Stimulated activated CD4-positive, alpha-beta T cell treated with anti-CD3 and anti-CD28 coated beads, TNF-alpha, amount 100 ng/mL, for 1 hour (primary cell): ENCODE data around the gene TMC8.
"Not testable (repeated sequence)": the region's sequence is repeated elsewhere in the genome, so short reads cannot be mapped to it uniquely, and the experiment has no call there.

Source experiments
- DNase-seq, 3 donors: peaks; one replicate each; pipeline ENCODE4 v3.0.0-alpha.2; 2020; ENCODE audit warnings: low read depth in 3 of 3, low spot score in 1 of 3

TMC8 gene

DNA sequence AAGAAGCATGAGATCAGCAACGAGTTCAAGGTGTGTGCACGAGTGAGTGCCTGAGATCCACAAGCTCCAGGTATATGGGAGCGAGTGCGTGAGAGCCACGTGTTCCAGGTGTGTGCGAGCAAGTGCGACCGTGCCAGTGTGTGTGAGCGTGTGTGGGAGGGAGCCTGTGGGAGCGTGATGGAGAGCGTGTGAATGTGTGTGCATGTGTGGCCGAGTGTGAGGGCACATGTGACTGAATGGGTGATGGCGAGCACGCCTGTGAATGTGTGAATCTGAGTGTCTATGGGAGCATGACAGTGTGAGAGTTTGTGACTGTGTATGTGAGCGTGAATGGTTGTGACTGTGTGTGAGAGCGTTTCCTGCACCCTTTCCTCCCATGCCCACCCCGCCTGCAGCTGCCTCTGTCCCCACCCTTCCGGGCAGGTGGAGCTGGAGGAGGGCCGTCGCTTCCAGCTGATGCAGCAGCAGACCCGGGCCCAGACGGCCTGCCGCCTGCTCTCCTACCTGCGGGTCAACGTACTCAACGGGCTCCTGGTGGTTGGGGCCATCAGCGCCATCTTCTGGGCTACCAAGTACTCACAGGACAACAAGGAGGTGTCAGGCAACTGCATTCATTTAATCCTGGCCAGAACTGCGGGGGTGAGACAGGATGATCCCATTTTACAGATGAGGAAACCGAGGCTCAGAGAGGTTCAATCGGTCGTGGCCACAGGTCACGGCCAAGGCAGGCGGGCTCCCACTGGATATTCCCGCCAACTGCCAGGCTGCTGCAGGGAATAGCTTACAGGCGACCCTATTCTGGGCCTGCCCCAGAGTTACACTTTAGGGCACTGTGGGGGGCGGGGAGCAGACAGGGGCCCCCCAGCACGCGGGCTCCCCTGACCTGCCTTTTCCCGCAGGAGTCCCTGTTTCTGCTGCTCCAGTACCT, 3.7 kb downstream of the TMC8 start:
- peak in 2 of 3 donors; percentile 60 to 66 for DNase-seq

DNA sequence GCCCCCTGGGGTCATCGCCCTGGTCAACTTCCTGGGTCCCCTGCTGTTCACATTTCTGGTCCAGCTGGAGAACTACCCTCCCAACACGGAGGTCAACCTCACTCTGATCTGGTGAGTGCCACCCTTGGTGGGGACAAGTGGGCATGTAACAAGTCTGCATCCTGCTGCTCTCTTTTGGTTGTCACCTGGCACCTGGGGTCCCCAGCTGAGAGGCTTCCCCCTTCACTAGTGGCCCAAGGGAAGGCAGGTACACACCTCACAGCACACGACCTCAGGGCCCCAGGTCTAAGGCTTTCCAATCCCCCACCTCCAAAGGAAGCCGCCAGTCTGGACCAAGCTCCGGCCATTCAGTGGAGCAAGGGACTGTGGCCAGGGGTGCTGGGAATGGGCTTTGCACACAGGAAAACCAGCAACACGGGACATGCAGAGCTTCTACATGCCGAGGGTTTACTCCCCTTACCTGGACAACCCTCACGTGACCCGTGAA, 4.4 kb downstream of the TMC8 start:
- DNase-seq = no peak

DNA sequence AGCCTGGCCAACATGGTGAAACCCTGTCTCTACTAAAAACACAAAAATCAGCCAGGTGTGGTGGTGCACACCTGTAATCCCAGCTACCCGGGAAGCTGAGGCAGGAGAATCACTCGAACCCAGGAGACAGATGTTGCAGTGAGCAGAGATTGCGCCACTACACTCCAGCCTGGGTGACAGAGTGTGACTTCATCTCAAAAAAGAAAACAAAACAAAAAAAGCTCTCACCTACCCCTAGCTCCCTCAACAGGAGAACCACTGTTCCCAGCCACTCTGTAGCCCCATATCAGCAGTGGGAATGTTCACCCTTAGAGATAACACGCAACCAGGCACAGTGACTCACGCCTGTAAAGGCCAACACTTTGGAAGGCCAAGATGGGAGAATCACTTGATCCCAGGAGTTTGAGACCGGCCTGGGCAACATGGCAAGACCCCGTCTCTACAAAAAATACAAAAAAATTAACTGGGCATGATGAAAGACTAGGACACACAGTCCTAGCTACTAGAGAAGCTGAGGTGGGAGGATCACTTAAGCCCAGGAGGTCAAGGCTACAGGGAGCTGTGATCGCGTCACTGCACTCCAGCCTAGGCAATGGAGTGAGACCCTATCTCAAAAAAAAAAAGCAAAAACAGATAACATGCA, 5.4 kb downstream of the TMC8 start:
- DNase-seq = no peak

DNA sequence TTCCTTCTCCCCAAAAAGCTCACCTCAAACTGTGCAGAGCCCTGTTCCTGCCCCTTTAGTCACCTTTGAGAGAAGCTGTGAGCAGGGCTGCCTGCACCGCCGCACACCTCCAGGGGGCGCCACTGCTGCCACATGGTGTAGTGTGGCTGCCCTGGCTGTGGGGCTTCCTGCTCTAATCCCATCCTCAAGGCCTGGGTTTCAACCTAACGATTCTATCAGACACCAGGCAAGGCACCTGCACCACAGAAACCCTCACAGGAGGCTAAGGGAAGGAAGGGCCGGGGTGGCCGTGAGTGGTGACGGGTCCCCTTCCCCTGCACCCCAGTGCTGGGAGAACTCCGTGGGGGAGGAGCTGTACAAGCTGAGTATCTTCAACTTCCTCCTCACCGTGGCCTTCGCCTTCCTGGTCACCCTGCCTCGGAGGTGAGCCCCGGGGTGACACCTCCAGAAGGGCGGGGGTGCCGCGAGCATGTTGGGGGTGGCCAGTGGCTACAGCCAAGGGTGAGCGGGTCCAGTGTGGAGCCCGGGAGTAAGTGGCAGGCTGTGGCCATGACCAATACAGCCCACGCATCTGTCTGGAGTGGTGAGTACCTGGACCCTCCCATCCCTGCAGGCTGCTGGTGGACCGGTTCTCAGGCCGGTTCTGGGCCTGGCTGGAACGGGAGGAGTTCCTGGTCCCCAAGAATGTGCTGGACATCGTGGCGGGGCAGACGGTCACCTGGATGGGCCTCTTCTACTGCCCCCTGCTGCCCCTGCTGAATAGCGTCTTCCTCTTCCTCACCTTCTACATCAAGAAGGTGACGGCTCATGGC, 7.0 kb downstream of the TMC8 start:
- DNase-seq = no peak

DNA sequence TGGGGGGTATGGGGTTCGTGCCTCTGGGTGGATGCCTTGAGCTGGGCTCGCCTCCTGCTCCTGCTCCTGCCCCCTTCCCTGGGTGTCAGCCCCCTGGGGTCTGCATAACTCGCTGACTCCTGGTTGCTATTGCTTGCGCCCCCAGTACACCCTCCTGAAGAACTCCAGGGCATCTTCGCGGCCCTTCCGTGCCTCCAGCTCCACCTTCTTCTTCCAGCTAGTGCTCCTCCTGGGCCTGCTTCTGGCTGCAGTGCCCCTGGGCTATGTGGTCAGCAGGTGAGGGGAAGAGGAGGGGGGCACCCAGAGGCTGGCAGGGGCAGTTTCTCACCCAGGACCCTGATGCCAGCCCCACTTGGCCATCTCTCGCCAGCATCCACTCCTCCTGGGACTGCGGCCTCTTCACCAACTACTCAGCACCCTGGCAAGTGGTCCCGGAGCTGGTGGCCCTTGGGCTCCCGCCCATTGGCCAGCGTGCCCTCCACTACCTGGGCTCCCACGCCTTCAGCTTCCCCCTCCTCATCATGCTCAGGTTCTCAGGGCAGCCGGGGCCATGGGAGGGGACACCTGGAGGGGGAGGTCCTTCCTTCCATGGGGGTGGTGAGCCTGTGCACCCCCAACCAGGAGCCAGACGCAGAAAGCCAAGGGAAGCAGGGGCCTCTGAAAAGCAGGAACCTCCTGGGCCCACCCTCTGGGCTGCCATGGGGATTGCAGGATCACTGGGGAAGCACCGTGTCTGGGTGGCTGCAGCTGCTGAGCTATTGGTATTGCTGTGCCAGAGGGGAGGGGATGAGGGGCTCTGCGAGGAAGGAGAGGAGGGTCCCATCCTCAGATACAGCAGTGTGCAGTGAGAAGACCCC, 7.9 kb downstream of the TMC8 start:
- DNase-seq = no peak

DNA sequence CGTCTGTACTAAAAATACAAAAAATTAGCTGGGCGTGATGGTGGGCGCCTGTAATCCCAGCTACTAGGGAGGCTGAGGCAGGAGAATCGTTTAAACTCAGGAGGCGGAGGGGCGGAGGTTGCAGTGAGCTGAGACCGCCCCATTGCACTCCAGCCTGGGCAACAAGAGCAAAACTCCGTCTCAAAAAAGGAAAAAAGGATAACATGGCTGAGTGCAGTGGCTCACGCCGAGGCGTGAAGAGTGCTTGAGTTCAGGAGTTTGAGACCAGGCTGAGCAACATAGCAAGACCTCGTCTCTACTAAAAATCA, 9.2 kb downstream of the TMC8 start:
- not testable (repeated sequence) for DNase-seq

DNA sequence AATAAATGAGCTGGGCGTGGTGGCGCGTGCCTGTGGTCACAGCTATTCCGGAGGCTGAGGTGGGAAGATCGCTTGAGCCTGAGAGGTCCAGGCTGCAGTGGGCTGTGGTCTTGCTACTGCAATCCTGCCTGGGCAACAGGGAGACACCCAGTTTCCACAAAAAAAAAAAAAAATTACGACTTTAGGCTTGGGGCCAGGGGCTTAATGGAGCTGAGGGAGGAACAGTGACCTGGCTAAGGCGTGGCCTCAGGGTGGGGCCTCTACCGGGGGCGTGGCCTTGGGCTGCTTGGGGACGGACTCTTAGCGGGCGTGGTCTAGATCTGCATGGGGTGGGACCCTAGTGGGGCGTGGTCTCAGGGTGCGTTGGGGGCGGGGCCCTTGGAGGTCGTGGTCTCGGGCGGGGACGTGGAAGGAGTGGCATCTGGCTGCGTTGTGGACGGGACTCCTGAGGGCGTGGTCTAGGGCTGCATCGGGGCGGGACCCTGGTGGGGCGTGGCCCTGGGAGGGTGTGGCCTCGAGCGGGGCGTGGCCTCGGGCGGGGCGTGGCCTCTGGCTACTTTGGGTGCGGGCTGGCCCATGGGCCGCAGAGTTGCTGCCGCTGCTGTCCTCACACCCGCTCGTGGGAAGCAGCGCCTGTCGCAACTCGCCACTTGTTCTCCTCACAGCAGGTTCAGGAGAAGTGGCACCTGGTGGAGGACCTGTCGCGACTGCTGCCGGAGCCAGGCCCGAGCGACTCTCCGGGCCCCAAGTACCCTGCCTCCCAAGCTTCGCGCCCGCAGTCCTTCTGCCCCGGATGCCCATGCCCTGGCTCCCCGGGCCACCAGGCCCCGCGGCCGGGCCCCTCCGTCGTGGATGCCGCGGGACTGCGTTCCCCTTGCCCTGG, 9.8 kb downstream of the TMC8 start:
- DNase-seq = peak; percentile 83 to 87 (median 85)

DNA sequence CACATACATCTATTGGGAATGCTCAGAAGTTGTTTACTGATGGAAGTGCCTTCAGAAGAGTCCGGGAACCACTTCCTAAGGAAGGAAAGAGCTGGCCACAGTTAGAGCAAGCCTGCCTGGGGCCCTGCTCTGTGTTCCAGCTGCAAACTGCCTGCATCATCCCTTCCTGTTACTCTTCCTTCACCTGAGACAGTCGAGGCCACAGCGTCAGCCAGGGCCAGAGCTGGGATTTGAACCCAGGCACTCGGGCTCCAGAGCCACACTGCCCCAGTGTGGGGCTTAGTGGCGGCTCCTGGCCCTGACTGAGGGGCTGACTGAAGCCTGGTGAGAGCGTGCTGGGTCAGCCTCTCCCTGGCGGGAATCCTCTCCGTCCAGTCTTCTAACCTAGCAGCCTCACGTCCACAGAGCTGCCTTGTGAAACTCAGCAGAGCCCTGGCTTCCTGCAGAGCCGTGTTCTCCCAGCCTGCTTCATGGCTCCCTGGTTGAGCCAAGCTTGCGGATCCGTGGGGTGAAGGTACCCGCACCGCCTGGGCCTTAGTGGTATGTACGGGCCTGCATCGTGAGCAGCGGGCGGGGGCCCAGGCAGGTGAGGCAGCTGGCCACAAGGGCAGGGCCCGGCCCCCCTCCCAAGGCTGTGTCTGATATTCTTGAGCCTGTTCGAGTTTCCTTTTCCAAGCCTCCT, 11.0 kb downstream of the TMC8 start:
- no peak for DNase-seq

DNA sequence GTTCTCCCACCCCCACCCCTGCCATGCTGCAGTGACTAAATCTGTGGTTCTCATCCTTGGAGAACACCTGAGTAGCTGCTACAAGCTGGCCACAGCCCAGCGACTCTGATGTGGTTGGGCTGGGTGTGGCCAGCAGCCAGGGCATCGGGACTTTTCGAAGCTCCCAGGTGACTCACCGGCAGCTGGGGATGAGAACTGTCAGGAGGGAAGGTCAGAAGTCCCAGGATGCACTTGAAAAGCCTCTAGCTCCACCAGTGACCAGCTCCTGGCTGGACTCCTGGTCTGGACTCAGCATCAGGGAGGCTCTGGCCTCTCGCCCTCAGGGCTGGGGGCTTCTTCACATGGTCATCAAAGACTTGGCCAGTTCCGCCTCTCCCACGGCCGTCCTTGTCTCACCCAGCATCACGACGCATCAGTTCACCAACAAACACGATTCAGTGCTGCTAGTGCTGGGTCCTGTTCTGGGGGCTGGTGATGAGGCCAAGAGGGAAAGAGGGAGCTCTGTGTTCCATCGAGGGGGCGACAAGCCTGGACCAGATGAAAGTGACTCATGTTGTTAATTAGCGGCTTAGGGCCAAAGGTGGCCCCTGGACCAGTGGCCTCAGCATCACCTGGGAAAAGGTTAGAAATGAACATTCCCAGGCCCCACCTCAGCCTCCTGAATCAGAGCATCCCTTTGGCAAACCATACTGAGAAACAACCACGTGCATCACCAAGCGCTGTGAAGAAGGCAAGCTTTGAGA, 11.7 kb downstream of the TMC8 start:
- DNase-seq = no peak

DNA sequence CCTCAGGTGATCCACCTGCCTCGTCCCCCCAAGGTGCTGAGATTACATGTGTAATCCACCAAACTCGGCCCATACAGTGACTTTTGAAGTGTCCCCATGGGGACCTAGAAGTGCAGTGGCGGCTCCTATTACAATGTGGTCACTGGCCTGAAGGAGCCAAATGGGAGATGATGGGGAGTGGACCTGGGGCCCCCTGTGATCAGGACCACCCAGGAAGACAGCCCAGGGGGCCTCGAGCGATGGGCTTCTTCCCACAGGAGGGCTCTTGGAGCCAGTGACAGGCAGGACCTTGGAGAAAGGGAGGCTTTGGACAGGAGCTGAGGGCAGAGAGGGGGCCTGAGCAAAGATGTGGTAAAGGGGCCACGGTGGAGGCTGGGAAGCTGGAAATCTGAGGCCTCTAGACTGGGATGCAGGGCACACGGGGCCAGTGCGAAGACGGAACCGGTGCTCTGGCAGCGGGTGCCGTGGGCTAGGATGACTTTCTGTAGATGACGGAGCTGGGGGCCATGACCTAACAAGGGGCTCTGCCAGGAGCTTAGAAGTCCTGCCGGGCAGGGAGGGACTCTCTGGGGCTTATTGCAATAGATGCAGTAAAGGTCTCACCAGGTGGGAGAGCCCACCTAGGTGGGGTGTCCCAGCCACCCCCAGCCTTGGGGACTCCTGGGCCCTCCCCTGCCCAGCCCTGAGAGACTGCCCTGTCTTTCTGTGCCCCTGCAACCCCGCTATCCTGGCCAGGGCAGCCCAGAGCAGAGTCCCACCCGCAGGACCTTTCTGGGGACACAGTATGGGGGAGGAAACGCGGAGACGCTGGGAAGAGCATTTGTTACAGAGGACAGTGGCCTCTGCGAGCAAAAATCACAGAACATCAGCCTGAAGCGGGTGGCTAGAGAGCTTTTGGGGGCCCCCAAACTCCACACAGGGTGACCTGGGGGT, 12.9 kb downstream of the TMC8 start:
- no peak for DNase-seq

DNA sequence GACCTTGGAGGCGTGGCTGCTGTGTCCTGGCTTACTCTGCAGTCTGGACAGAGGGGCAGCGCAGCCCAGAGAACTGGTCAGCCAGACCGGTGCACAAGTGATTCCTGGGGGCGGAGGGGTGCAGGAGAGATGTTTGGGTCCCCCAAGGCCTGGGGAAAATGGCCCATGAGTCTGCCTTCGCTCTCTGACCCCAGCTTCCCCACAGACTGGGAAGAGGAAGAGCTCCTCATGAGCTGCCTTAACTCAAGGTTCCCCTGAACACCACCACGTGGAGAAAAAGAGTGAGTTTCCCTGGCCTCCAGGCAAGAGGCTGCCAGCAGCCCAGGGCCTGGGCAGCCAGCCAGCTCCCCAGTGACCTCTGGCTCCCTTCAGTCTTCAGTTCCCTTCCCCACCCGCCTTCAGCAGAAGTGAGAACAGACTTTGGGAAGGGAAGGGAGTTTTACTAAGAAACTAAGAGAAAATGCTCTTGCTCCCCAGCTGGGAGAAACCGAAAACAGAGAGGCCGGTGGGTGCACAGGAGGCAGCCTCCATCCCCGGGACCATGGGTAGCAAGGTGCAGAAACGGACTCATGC, 13.7 kb downstream of the TMC8 start:
- DNase-seq = no peak

DNA sequence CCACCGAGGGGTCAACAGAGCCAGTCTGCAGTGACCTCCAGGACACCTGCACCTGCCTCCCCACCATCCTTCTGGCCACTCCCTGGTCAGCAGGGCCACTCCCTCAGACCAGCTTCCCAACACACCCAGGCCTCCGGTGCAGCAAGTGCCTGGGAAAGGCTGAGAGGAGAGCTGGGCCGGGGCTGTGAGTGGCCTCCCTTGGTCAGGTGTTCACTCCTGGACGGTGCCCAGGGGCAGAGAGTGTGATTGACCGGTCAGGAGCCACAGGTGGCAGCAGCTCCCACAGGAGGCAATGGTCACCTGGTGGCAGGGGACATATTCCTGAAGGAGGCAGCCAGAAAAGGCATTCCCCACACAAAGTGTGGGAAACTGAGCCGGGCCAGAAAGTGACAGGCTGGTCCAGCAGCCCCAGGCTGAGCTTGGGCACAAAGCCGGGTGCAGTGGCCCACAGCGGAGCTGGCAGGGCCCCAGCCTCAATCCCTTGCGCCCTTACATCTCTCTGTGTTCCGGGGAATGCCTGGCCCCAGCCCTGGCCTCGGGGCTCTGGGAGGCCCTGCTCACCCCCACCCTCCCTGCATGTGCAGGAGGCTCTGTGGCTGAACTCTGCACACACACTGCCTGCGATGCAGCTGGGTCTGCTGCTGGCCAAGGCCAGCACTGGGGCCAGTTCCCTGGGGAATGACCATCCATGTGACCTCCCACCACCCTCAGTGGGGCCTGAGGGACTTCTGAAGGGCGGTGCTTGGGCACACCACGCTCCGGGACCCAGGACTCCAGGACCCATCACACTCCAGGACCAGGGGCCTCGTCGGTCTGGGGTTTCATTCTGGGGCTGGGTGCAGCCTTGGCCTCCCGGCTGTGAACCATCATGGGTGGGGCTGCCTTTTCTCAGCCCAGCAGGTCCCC, 14.4 kb downstream of the TMC8 start:
- DNase-seq = no peak

DNA sequence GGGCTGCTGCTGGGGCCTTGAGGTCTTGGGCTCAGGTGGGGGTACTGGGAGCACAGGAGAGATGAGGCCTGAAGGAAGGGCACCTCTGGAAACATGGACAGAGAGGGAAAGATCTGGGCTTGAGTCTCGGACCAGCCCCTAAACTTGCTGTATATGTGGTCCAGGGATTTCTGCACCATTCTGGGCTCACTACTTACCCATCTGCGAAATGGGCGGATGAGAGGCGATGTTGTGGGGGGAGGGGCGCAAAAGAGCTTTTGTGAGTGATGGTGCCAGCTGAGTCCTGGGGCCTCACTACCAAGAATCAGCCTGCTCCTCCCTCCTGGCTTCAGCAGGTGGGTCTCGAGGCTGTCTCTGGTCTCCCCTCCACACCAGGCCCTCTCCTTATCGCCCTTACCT, 15.9 kb downstream of the TMC8 start:
- no peak for DNase-seq

DNA sequence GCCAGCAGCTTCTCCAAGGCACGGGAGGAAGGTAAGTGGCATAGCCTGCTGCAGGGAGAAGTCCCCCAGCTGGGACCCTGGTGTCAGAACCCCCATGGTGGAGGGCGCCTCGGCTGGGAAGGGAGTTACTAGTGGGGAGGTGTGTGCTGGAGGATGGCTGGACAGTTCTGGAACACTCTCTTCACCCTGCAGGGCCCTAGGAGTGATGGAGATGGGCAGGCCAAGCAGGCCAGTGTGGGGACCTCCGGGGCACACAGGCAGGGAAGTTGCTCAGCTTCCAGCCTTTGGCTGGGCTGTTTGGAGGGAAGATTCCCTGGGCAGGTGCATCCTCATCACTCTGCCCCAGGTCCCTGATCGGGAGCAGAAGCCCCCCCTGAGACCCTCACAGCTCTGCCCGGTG, 16.3 kb downstream of the TMC8 start:
- no peak for DNase-seq

DNA sequence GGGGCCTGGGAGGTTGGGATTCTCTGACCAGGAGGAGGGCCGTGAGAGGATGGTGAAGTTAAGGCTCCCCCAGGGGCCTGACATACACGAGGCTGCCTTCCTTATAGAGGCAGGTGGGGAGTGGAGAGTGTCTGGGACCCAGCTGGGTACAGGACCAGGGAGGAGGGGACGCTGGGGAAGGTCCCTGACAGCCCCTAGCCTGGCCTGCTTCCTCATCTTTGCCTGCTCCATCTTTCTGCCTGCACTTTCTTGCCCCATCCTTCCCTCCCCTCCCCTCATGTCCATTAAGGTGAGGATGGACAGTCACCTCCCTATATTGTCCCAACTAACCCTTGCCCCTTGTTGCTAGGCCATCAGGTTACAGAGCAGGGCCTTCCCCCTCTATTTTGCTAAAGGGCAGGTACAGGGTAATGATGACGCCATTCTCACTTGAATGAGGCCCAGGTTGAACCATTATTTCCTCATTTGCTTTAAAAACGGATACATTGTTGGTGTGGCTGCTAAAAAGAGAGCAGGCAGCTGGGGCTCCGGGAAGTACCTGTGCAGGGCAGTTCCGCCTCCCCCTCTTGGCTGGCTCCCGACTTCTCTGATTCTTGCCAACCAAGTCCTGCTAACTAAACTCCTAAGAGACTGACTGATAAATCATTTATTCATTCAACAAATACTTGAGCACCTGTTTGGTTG, 16.9 kb downstream of the TMC8 start:
- no peak for DNase-seq
